Right lobe of liver (tissue), 4 donors: ENCODE measurements around the gene LSP1.

Experiments
- CTCF ChIP-seq, 4 donors: fragments of 200-600 bp in 3 of 4; fragments of 450-650 bp in 1 of 4; IDR thresholded peaks; one replicate each; pipeline versions ENCODE4 v1.5.1 to v1.8.0; 2016 to 2022; ENCODE audit warnings: antibody characterized with exemption in 4 of 4, mild to moderate bottlenecking in 2 of 4
- POLR2A ChIP-seq: fragments of 450-650 bp; IDR thresholded peaks from one replicate; pipeline ENCODE4 v1.6.1; 2017; ENCODE audit warnings: antibody characterized with exemption, mild to moderate bottlenecking
- donor health status: DM: no; HTN: no; CAD: no.
- donor health status: DM: no; HTN: no; CAD: no.
- donor health status: DM: no; HTN: yes; CAD: no.

GRCh38 chr11:1852877-1853276, at the start of gene LSP1:
- no peak for TF ChIP-seq CTCF (IDR thresholded peaks at IDR 0.05)
- no peak for TF ChIP-seq POLR2A
